SK-N-SH (cell line): ENCODE measurements around the gene PAMR1.

Source experiments
- CTCF ChIP-seq: fragments of 200-600 bp; sonication (generic); IDR thresholded peaks from 2 replicates; pipeline ENCODE4 v1.6.1; 2017; ENCODE audit warnings: antibody characterized with exemption, mild to moderate bottlenecking, moderate library complexity
- EP300 ChIP-seq, 2 experiments: IDR thresholded peaks; 2 replicates each; pipeline versions ENCODE4 v1.4.0 to v1.6.1; 2012; ENCODE audit warnings: borderline replicate concordance in 1 of 2, low read depth in 1 of 2, low read length in 1 of 2
- MEF2A ChIP-seq: IDR thresholded peaks from 2 replicates; pipeline ENCODE4 v1.4.0; 2012; ENCODE audit warnings: low read depth, borderline replicate concordance
- YY1 ChIP-seq: IDR thresholded peaks from 2 replicates; pipeline ENCODE4 v1.4.0; 2012; ENCODE audit warnings: low read depth, mild to moderate bottlenecking

- TF ChIP-seq CTCF (no peak), YY1 (no peak), EP300 (IDR thresholded peaks at IDR 0.05; ENCODE audit: borderline replicate concordance in 1 of 2, low read depth in 1 of 2, low read length in 1 of 2) (no peak), MEF2A (no peak)
Measured at GRCh38 chr11:35403765-35404387, 121.5 kb downstream of the PAMR1 start.
